ENCODE results near the gene SLX9.
"Not testable (repeated sequence)": the region's sequence is repeated elsewhere in the genome, so short reads cannot be mapped to it uniquely, and the experiment has no call there.

The SLX9 gene

GRCh38 chr21:44960141-44961092 lies 20.6 kb downstream of the SLX9 start:
- no peak for DNase-seq (ENCODE audit: low spot score)

- DNase-seq (ENCODE audit: low spot score), result no peak
These were observed 22.7 kb downstream of the SLX9 start for GRCh38 chr21:44962403-44962966.

- no peak for DNase-seq (ENCODE audit: low spot score)
These were observed 24.6 kb downstream of the SLX9 start for GRCh38 chr21:44964381-44964780.

- no peak for DNase-seq (ENCODE audit: low spot score)
These were observed 25.6 kb downstream of the SLX9 start for GRCh38 chr21:44965251-44966022.

GRCh38 chr21:44966135-44967081 lies 26.6 kb downstream of the SLX9 start:
- no peak for DNase-seq (ENCODE audit: low spot score)

GRCh38 chr21:44967082-44968047 lies 27.5 kb downstream of the SLX9 start:
- DNase-seq (ENCODE audit: low spot score), result no peak

- no peak for DNase-seq (ENCODE audit: low spot score)
These were observed 29.3 kb downstream of the SLX9 start for GRCh38 chr21:44969066-44969670.

GRCh38 chr21:44969931-44970755 lies 30.3 kb downstream of the SLX9 start:
- DNase-seq (ENCODE audit: low spot score), result no peak

- DNase-seq (ENCODE audit: low spot score), result no peak
These were observed 31.2 kb downstream of the SLX9 start for GRCh38 chr21:44970766-44971671.

GRCh38 chr21:44971672-44971995 lies 31.8 kb downstream of the SLX9 start:
- DNase-seq (ENCODE audit: low spot score), result no peak

GRCh38 chr21:44972301-44972814 lies 32.5 kb downstream of the SLX9 start:
- no peak for DNase-seq (ENCODE audit: low spot score)

- no peak for DNase-seq (ENCODE audit: low spot score)
These were observed 33.0 kb downstream of the SLX9 start for GRCh38 chr21:44972821-44973220.

- no peak for DNase-seq (ENCODE audit: low spot score)
These were observed 33.8 kb downstream of the SLX9 start for GRCh38 chr21:44973598-44973997.

GRCh38 chr21:44974676-44975075 lies 34.8 kb downstream of the SLX9 start:
- no peak for DNase-seq (ENCODE audit: low spot score)

- no peak for DNase-seq (ENCODE audit: low spot score)
These were observed 36.1 kb downstream of the SLX9 start for GRCh38 chr21:44975720-44976555.

- not testable (repeated sequence) for DNase-seq (ENCODE audit: low spot score)
These were observed 36.9 kb downstream of the SLX9 start for GRCh38 chr21:44976556-44977393.
